HG03469 (cell line): ENCODE measurements around the gene HOTAIR.

ENCODE experiments used
- ATAC-seq: cut with Tn5 transposase; IDR thresholded peaks from one replicate; pipeline ENCODE4 v1.9.1; 2021; ENCODE audit warnings: mild to moderate bottlenecking, moderate library complexity, moderate number of reproducible peaks; ENCODE audit not compliant: unreplicated experiment

Gene HOTAIR

GRCh38 chr12:54000116-54001114 lies 25.7 kb upstream of the HOTAIR start, which contains the start of gene HOXC9:
HOXC9 (plus strand) TSS chr12:54000161; CDS start chr12:54000189, 28 bp downstream.
- no peak for ATAC-seq

DNA sequence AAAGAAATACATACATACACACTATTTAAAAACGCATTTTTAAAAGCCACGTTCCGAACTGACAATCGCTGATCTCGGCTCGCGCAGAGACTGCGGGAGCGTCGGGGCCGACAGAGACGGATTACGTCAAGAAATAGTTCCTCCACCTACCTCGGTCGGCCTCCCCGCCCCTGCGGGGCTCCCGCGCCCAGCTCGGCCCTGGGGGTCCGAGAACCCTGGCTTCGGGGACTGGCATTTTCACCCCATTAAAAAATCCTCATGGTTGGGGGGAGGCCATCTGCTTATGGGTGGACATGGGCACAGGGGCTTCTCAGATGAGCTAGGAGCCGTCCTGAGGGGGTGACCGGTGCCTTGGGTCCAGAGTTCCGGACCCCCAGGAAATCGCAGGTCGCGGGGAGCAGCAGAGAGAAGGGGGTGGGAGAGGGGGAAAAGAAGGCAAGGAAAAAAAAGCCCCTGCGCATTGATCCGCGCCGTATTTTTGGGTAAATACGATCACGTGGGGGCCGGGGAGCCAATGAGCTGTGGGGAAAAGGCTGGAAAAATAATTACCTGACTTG lies 24.9 kb upstream of the HOTAIR start:
- ATAC-seq: no peak

GRCh38 chr12:53998900-53999236 lies 24.1 kb upstream of the HOTAIR start:
- no peak for ATAC-seq

GRCh38 chr12:53998110-53998899 lies 23.6 kb upstream of the HOTAIR start:
- ATAC-seq: no peak

GRCh38 chr12:53997204-53998109 lies 22.7 kb upstream of the HOTAIR start:
- ATAC-seq: no peak

DNA sequence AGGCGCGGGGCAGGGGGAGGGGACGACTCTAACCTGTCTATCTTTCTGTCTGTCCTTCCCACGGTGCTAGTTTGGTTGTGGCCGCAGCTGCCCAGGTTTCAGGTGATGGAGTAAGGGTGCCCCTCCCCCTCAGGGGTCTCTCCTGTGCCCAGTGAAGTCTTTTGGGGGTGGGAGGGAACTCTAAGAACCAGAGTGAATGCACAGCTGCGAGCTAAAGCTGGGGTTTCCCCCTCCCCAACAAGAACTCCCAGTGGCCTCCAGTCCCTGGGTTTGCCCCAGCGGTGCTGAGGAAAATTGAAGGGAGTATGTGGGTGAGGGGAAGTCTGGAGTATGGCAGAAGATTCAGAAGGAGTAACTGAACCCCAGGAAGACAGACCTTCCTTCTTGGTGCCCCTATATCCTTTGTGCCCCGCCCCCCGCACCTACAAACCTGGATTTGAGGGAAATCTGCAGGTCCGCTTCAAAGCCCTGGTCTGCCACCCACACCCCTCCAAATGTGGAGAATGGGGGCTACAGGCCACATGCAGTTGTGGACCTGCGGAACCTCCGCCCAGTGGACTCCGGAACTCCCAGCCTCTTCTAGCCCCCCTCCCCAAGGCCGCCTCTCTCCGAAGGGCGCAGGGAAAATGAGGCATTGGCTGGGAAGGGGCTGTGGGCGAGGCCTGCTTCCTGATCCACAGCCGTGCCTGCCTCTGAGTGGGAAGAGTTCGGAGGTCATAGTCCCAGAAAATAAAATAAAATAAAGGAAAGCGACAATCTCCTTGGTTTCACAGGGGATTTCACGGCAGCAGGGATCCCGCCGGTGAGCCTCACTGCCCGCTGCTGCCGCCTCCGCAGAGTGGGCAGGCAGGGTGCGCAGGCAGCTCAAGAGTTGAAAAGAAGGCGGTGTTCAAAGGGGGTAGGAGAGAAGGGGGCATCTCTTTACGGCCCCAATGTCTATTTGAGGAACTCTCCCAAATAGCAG lies 21.8 kb upstream of the HOTAIR start:
- ATAC-seq: no peak

- no peak for ATAC-seq
Measured at GRCh38 chr12:53995378-53996239, 20.9 kb upstream of the HOTAIR start.

- ATAC-seq: no peak
Measured at GRCh38 chr12:53995002-53995377, 20.2 kb upstream of the HOTAIR start.

GRCh38 chr12:53994264-53995001 lies 19.7 kb upstream of the HOTAIR start:
- ATAC-seq: no peak

GRCh38 chr12:53994009-53994263 lies 19.2 kb upstream of the HOTAIR start:
- no peak for ATAC-seq

GRCh38 chr12:53993162-53994008 lies 18.6 kb upstream of the HOTAIR start:
- ATAC-seq: no peak

- no peak for ATAC-seq
Measured at GRCh38 chr12:53992377-53992889, 17.7 kb upstream of the HOTAIR start.

- ATAC-seq: no peak
Measured at GRCh38 chr12:53991077-53991460, 16.3 kb upstream of the HOTAIR start.

GRCh38 chr12:53990311-53991076 lies 15.7 kb upstream of the HOTAIR start:
- no peak for ATAC-seq

- ATAC-seq: peak; percentile 46
Measured at GRCh38 chr12:53989227-53990113, 14.7 kb upstream of the HOTAIR start.
